GM19324 (cell line): Measurements from ENCODE around the gene CACNB4.
"Not testable (repeated sequence)": the region's sequence is repeated elsewhere in the genome, so short reads cannot be mapped to it uniquely, and the experiment has no call there.

Experiments used
- ATAC-seq: cut with Tn5 transposase; IDR thresholded peaks from one replicate; pipeline ENCODE4 v1.9.1; 2021; ENCODE audit warnings: mild to moderate bottlenecking, moderate library complexity; ENCODE audit not compliant: unreplicated experiment, low FRiP score

The CACNB4 gene

GRCh38 chr2:152055366-152056108, 43.3 kb downstream of the CACNB4 start:
- no peak for ATAC-seq

- no peak for ATAC-seq
These were observed 44.3 kb downstream of the CACNB4 start for GRCh38 chr2:152054593-152054992.

- ATAC-seq, result no peak
These were observed 47.4 kb downstream of the CACNB4 start for GRCh38 chr2:152051436-152051835.

- ATAC-seq, result no peak
These were observed 47.9 kb downstream of the CACNB4 start for GRCh38 chr2:152050915-152051314.

- ATAC-seq, result no peak
These were observed 48.5 kb downstream of the CACNB4 start for GRCh38 chr2:152050341-152050740.

GRCh38 chr2:152049541-152049940, 49.3 kb downstream of the CACNB4 start:
- ATAC-seq, result no peak

GRCh38 chr2:152047824-152048471, 50.9 kb downstream of the CACNB4 start:
- no peak for ATAC-seq

GRCh38 chr2:152046940-152047339, 51.9 kb downstream of the CACNB4 start:
- peak; percentile 55 for ATAC-seq

GRCh38 chr2:152042636-152043615, 55.9 kb downstream of the CACNB4 start:
- no peak for ATAC-seq

DNA sequence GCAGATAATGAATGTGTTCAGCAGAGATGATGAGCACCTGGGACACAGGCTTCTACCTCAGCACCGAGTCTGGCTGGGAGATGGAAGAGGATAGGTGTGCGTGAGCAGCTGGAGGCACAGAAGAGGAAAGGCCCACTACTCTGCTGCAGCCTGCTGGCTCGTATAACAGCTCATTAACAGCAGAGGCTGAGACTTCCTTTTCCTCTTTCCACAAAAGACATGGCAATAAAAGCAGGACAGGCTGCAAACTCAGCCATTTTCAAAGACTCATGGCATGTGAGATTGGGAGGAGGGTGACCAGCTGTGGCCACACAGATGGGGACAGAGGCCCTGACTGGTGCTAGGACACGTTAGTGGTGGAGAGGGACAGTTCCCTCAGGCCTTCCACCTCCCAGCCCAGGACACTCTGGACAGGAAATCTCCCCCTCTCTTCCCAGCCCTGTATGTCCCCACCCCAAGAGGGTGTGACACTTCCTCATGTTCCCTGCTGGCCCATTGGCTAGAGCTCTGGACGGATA, 60.3 kb downstream of the CACNB4 start:
- no peak for ATAC-seq

DNA sequence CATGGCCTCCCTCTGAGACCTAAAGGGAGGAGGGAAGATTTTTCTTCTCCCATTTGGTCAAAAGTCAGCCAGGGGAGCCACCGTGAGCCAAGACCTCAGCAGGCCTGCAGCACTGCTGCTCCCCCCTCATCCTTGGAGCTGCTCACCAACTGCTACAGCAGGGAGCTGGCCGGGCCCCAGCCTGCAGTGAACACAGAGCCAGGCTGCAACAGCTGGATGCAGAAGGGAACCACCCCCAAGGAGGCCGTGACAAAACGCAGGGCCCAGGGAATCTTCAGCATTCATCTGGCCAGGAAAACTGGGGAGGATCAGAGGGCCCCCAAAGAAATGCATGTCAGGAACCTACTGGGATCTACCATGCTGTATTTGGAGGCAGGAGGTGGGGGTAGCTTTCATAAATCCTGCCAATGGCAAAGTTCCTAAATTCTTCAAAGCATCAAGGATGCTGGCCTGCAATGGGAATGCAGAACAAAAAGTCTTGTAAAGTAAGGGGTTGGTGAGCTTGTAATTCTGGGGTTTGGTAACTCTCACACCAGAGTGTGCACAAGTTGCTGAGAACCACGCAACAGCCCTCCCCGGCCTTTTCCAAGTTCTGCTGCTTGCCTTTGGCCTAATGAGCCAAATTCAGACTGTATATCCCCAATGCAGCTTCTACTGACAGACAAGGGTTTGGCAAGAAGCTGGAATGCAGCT, 61.0 kb downstream of the CACNB4 start:
- no peak for ATAC-seq

GRCh38 chr2:152036611-152037469, 62.0 kb downstream of the CACNB4 start:
- peak; percentile 71 for ATAC-seq

GRCh38 chr2:152034257-152034801, 64.5 kb downstream of the CACNB4 start:
- ATAC-seq, result no peak

DNA sequence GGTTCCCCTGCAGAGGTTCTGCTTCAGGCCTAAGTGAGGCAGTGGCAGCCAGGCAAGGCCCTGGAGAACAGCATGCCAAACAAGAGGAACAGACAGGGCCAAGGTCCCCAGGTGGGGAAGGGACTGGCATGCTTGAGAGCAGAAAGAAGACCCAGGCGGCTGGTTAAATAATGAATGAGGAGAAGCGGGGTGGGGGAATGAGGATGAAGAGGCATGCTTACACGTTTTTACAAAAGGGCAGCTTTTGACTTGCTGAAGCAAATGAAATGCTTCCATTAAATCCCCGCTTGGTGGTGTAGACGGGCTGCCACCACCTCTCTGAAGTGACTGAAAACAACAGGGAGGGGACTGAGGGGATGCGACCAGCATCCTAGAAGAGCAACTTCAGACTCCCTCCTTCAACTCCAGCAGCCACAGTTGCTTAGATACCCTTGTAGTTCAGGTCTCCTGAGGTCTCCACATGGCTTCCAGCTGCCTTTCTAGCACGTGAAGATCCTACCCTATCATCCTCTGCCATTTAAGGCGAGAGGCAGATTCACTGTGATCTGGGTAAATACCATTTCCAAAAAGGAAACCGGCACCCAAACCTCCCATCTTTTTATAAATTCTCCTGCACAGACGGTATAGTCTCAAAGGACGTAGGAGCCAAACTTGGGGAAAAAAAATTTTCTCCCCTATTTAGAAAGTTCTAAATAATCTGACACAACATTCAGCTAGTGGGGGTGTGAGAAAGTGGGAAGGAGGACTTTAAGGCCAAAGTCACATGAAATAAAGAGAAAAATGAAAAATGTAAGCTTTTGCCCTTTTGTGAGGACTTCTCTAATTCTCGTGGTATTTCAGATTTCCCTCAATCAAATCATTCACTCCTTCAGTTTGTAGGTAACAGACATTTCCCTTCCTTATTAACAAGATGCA, 65.6 kb downstream of the CACNB4 start:
- no peak for ATAC-seq

GRCh38 chr2:152031747-152032306, 67.0 kb downstream of the CACNB4 start:
- ATAC-seq, result no peak

- not testable (repeated sequence) for ATAC-seq
These were observed 68.1 kb downstream of the CACNB4 start for GRCh38 chr2:152030596-152031328.
